ENCODE results near the gene POU1F1.
"Not testable (repeated sequence)": the region's sequence is repeated elsewhere in the genome, so short reads cannot be mapped to it uniquely, and the experiment has no call there.

The POU1F1 gene

DNA sequence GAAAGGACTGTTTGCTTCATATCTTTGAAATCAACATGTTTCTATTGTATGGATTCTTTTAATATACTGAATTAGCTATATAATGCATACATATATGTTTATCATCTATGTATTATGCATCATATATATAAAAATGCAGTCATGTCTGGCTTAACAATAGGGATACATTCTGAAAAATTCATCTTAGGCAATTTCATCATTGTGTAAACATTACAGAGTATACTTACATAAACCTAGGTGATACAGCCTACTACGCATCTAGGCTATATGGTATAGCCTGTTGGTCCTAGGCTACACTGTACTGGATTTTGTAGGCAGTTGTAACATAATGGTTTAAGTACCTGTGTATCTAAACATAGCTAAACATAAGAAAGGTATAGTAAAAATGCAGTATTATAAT lies 27.6 kb downstream of the POU1F1 start:
- DNase-seq: no peak

- not testable (repeated sequence) for DNase-seq
Measured at GRCh38 chr3:87248231-87248630, 28.2 kb downstream of the POU1F1 start.

GRCh38 chr3:87247430-87247773 lies 29.0 kb downstream of the POU1F1 start:
- DNase-seq: no peak

DNA sequence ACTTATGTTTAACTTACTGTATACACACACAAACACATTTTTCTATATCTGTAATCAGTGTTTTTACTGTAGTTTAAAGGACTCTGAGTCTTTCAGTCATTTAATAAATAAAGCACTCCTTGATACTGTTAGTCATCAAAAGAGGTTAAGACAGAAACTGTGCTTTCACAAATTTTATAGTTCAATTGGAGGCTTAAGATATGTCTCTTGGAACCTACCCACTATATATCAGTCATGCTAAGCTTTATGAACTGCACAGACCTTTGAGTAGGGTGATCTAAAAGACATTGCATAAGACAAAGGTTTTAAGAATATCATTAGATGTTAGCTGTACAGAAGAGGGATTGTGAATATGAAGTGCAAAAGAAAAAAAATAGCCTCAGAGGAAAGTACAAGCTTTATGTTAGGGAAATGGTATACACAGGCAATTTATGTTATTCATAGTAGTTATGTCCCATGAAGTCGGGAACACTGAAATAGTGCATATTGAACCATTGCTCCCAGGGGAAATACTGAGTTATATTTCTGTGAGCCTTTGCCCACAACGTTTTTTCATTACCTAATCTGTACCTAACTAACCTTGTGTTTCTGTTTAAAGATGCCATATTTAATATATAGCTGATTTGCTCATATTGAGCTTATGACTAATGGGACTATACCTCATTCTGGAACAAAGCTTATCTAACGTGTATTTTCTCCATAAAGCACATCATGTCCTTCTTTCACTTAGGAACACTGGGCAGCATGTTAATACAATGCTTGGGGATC lies 29.5 kb downstream of the POU1F1 start:
- no peak for DNase-seq

DNA sequence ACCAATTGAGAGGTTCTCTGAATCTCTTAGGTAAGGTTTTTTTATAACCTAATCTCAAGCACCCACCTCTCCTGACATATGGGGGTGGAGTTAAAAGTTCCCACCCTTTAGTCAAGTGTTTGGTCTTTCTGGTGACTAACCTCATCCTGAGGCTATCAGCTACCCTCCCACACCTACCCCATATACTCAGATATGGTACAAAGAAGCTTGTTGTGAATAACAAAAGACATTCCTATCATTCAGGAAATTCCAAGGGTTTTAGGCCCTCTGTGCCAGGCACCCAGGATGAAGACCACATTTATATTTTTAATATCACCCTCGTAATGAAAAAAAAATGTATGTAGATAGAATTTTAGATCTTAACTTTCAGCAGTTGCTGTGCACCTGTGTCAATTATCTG lies 40.3 kb downstream of the POU1F1 start:
- no peak for DNase-seq

DNA sequence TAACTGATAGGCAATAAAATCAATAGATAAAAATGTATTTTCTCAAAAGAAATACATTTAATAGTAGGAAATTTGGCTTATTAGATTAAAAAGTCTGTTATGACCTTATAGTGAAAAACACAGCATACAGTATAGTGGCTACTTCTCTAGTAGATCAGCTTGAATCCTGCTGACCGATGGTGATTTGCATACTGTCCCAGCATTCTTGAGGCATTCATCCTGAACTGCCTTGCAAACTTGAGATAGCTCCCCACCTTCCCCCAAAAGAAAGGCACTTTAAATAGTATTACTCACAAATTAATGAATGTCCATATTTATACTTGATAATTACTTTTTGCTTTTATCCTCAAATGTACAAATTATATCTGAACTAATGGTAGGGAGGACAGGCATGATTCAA lies 42.6 kb downstream of the POU1F1 start:
- DNase-seq: no peak

GRCh38 chr3:87229113-87229512 lies 47.3 kb downstream of the POU1F1 start:
- no peak for DNase-seq

- no peak for DNase-seq
Measured at GRCh38 chr3:87228316-87228715, 48.1 kb downstream of the POU1F1 start.

- DNase-seq: no peak
Measured at GRCh38 chr3:87227835-87228144, 48.6 kb downstream of the POU1F1 start.

DNA sequence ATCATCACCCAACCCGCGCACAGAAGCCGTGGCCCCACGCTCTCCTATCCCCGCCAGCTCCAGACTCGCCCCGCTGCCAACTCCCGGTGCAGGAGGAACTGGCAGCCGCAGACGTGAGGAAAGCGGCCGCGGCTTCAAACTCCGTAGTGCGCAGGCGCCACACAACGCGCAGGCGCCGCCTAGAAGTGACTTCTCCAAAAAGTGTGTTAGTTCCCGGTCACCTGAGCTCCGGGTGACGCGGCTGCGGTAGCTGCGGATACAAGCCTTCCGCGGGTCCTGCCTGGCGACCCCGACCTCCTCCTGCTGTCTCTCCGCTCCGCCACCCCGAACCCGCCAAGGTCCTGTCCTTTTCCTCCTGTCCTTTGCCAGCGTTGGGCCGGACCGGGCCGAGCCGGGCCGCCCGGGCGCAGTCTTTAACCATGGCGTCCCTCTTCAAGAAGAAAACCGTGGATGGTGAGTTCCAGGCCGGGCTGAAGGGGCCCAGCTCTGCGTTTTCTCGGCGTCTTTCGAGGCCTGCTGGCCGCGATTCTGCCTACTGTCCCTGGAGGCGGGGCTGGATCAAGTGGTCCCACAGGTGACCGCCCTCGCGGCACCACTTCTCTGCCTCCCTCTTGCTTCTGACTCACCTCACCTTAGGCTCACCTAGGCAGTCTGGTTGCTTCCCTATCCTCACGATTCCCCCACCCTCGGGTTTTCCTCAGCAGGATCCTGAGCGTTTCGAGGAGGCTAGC lies 49.1 kb downstream of the POU1F1 start, which contains the start of gene CHMP2B:
Gene CHMP2B (plus strand): TSS at position 206 of the 731 bp plus-strand sequence. CDS start 214 bp downstream, at position 420.
- peak in 1 of 2 experiments; percentile 78 for DNase-seq

- no peak for DNase-seq
Measured at GRCh38 chr3:87225659-87226058, 50.7 kb downstream of the POU1F1 start.

GRCh38 chr3:87219611-87220010 lies 56.8 kb downstream of the POU1F1 start:
- no peak for DNase-seq

DNA sequence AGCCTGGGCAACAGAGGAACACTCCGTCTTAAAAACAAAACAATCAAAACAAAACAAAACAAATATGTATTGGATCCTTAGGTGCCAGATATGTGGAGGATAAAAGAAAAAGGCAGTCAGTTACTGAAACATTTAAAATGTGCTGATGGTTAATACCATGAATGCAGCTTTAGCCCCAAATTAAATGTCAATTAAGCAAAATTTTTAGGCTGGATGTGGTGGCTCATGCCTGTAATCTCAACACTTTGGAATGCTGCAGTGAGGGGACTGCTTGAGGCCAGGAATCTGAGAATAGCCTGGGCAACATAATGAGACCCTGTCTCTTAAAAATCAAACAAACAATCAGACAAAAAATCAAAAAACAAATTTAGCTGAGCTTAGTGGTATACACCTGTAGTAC lies 57.8 kb downstream of the POU1F1 start:
- DNase-seq: no peak
